Amygdala (tissue), 56 donors: ENCODE data around the gene BCAS3.

Experiments
- DNase-seq, 56 donors: peaks; one replicate each; lab custom pipeline; 2025; lab: John Stamatoyannopoulos, UW

The BCAS3 gene

GRCh38 chr17:61383689-61384201 is 706.1 kb downstream of the BCAS3 start:
- DNase-seq = no peak

GRCh38 chr17:61384354-61384691 is 706.7 kb downstream of the BCAS3 start:
- no peak for DNase-seq

- DNase-seq = no peak
Measured at GRCh38 chr17:61384692-61385576, 707.3 kb downstream of the BCAS3 start.

GRCh38 chr17:61385577-61386236 is 708.1 kb downstream of the BCAS3 start:
- no peak for DNase-seq

- no peak for DNase-seq
Measured at GRCh38 chr17:61386251-61386650, 708.6 kb downstream of the BCAS3 start.

GRCh38 chr17:61387011-61387410 is 709.4 kb downstream of the BCAS3 start:
- DNase-seq = no peak

- no peak for DNase-seq
Measured at GRCh38 chr17:61387511-61388305, 710.1 kb downstream of the BCAS3 start.

- no peak for DNase-seq
Measured at GRCh38 chr17:61388561-61389356, 711.1 kb downstream of the BCAS3 start.

- DNase-seq = peak in 15 of 56 donors; percentile 2 to 61 (median 12)
Measured at GRCh38 chr17:61389670-61390478, 712.2 kb downstream of the BCAS3 start.

GRCh38 chr17:61390479-61390791 is 712.8 kb downstream of the BCAS3 start:
- DNase-seq = no peak

GRCh38 chr17:61391595-61392291 is 714.1 kb downstream of the BCAS3 start:
- no peak for DNase-seq

- no peak for DNase-seq
Measured at GRCh38 chr17:61392679-61393078, 715.0 kb downstream of the BCAS3 start.

GRCh38 chr17:61393550-61393903 is 715.9 kb downstream of the BCAS3 start:
- no peak for DNase-seq

GRCh38 chr17:61393904-61394629 is 716.4 kb downstream of the BCAS3 start:
- no peak for DNase-seq

- DNase-seq = no peak
Measured at GRCh38 chr17:61394630-61395408, 717.2 kb downstream of the BCAS3 start.

- DNase-seq = no peak
Measured at GRCh38 chr17:61395409-61395982, 717.8 kb downstream of the BCAS3 start.

GRCh38 chr17:61395983-61396585 is 718.4 kb downstream of the BCAS3 start:
- no peak for DNase-seq
